22Rv1 (cell line): ENCODE results near the gene MYRIP.

Experiments
- H3K27ac ChIP-seq: fragments of 450-650 bp; 2 replicates; pipeline ENCODE4 v1.5.1; 2017
- ZFX ChIP-seq: fragments of 450-650 bp; IDR thresholded peaks from 2 replicates; pipeline ENCODE4 v1.6.1; 2017; ENCODE audit warnings: antibody characterized with exemption, borderline replicate concordance
- TF ChIP-seq, protein P1 (sequence below): fragments of 450-650 bp; IDR thresholded peaks from 2 replicates; pipeline ENCODE4 v1.5.1; 2017; ENCODE audit warnings: mild to moderate bottlenecking

The MYRIP gene

DNA sequence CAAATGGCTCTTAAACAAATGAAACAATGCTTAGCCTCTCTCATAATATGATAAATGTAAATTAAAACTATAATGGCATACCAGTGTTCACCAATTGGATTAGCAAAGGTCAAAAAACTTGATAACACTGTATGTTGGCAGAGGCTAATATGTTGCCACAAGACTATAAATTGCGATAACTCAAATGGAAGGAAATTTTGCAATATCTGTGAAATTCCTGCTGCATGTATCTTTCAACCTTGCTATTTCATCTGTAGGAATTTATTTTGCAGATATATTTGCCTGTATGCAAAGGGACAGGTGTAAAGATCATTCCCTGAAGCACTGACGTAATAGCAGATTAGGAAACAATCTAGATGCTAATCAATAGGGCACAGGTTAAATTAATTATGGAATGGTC lies 308.7 kb downstream of the MYRIP start:
- no peak for TF ChIP-seq ZFX
- TF ChIP-seq, protein P1, sequence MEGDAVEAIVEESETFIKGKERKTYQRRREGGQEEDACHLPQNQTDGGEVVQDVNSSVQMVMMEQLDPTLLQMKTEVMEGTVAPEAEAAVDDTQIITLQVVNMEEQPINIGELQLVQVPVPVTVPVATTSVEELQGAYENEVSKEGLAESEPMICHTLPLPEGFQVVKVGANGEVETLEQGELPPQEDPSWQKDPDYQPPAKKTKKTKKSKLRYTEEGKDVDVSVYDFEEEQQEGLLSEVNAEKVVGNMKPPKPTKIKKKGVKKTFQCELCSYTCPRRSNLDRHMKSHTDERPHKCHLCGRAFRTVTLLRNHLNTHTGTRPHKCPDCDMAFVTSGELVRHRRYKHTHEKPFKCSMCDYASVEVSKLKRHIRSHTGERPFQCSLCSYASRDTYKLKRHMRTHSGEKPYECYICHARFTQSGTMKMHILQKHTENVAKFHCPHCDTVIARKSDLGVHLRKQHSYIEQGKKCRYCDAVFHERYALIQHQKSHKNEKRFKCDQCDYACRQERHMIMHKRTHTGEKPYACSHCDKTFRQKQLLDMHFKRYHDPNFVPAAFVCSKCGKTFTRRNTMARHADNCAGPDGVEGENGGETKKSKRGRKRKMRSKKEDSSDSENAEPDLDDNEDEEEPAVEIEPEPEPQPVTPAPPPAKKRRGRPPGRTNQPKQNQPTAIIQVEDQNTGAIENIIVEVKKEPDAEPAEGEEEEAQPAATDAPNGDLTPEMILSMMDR: no peak
- no peak overlapping the region for H3K27ac ChIP-seq

DNA sequence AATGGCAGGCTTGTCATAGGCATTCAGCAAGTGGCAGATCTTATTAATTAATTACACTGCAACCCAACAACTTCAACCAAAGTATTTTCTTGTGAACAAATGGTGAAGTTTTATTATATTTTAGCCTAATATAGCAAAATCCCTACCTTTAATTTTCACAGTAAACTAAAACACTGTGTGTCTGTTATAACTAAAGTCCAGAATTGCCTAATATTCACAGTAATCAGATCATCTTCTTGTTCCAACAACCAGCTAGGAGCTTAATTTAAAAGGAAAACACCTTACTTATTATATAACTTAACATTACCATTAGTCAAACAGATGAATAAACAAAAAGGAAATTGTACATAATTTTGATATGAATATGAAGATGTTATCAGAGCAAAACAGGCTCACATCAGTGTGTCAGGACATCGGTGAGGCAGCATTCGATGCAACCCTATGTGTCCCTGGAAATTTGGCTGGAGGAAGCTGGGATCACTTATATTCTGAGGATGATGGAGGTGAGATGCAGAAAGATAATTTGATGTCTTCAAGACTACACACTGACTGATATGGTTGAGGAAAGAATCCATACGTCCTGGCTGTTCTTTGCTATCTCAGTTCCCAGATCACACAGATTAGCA lies 310.8 kb downstream of the MYRIP start:
- H3K27ac ChIP-seq: no peak overlapping the region

DNA sequence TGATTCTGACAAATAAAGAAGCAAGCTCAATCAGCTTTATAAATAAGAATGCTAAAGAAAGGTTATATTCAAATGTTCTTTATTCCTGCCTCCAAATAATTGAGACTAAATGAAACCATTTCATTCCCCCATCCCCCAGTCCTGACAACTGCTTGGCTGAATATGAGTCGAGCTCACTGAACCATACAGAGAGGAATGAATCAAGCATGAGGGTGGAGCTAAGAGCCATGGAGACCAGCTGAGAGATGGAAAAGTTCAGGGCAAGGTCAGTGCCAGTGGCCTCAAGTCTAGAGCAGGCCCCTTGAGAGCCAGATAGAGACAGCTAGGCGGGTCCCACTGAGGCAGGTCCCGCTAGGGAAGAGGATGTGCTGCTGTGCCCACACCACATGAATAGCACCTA lies 311.4 kb downstream of the MYRIP start:
- TF ChIP-seq ZFX: no peak
- TF ChIP-seq, protein P1: no peak
- H3K27ac ChIP-seq: no peak overlapping the region

More for the DNA sequence above, 310.8 kb downstream of the MYRIP start:
- TF ChIP-seq, protein P1: no peak
- no peak for TF ChIP-seq ZFX

DNA sequence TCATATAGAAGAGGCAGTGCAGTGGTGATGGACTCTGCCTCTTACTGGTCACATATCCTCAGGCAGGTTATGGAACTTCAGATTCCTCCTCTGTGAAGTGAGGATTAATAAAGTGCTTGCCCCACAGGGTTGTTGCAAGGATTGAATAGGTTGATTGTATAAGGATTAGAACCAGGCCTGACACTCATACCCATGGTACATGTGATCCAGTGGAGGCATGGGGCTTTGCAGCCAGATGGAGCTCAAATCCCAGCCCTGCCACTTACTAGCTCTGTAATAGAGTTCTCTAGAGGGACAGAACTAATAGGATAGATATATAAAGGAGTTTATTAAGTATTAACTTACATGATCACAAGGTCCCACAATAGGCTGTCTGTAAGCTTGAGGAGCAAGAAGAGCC lies 315.5 kb downstream of the MYRIP start:
- TF ChIP-seq, protein P1: no peak
- TF ChIP-seq ZFX: no peak
- no peak overlapping the region for H3K27ac ChIP-seq

DNA sequence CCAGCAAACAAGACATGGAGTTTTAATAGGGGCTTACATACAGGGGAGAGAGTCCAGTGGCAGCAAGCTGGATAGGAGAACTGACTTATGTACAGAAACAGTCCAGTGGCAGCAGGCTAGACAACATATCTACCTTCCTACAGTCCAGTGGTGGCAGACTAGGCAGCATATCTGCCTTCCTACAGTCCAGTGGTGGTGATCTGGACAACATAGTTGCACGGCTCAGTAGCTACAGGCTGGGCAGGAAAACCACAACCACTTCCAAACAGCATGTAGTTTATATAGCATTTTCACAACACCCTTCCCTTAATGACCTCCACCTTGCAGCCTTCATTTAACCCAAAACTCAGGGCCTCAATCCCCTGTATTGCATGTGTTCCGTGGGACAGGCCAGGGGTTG lies 318.8 kb downstream of the MYRIP start:
- H3K27ac ChIP-seq: no peak overlapping the region
- TF ChIP-seq, protein P1: no peak
- TF ChIP-seq ZFX: no peak

DNA sequence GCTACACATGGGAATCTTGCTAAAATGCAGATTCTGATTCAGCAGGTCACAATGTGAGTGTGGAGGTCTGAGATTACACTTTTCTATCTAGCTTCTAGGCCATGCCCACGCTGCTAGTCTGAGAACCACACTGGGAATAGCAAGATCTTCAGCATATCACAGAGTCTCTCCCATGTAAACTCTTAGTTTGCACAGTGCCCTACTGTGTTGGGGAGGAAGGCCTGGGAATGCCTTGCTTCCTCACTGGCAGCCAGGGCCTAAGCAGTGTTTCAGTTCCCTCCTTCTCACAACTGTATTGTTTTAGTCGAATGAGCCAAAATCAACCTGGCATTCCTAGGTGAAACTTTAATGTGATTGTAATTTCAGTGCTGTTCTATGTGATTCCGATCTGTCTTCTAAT lies 320.1 kb downstream of the MYRIP start:
- H3K27ac ChIP-seq: no peak overlapping the region
- TF ChIP-seq, protein P1: no peak
- no peak for TF ChIP-seq ZFX

DNA sequence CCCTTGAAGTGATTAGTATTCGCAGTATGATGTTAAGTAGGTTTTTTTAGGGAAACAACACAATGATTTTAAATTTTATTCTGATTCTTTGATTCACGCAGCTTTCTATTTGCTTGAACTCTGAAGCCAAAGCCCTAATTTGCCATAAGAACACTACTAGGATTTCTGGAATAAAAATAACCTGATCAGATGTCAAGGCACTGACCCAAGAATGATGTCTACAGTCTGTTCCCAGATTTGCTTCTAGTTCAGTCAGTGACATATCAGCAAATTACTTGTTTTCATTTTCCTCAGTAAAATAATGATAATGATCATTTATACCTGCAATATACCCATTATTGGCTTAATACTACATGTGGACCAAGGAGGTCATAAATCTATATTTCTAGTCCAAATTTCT lies 320.6 kb downstream of the MYRIP start:
- TF ChIP-seq, protein P1: no peak
- TF ChIP-seq ZFX: no peak
- H3K27ac ChIP-seq: no peak overlapping the region
